ENCODE measurements around the gene UBA1. TPM values are rescaled to one million over a fixed set of nuclear protein-coding genes. Genes with fewer than 3 reads are reported as not detected.

The UBA1 gene
- total and polyA plus RNA-seq, 2 of the 8 experiments (the other 6 are each of a cell fraction or from before 2014, with no cell fraction given): 313 to 458 TPM

DNA sequence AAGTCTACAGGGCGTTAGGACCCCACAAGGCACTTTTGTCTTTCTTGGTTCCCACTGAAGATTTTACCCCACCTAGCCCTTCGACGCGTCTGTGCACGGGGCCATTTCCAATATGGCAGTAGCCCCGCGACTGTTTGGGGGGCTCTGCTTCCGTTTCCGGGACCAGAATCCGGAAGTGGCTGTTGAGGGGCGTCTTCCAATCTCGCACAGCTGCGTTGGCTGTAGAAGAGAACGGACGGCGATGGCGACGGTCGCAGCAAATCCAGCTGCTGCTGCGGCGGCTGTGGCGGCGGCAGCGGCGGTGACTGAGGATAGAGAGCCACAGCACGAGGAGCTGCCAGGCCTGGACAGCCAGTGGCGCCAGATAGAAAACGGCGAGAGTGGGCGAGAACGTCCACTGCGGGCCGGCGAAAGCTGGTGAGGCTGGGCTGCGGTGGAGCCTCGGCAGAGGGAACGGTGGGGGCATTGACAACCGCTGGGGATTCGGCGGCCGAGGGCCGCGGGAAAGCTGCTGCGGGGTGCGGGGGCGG, 39.2 kb downstream of the UBA1 start, which contains the start of gene USP11:
Gene USP11 (plus strand): TSS at position 207 of the 530 bp plus-strand sequence. CDS start 35 bp downstream, at position 242.
- H3K27ac ChIP-seq (ENCODE audit: low read depth, low read length): peak within 1 kb of the TSS; percentile 95
- H2BK20ac ChIP-seq (ENCODE audit: low read length): no peak within 1 kb of the TSS
- H3K23me2 ChIP-seq (ENCODE audit: low read depth, low read length): no peaks in the 10 kb centered on the region
- H4K8ac ChIP-seq (ENCODE audit: extremely low read depth, insufficient read depth, low read length): peak within 1 kb of the TSS; percentile 98
- no peaks in the 10 kb centered on the region for H3K9me3 ChIP-seq (ENCODE audit: insufficient read depth in 2 of 2, low read depth in 1 of 2, low read length in 1 of 2)
- H3K18ac ChIP-seq (ENCODE audit: extremely low read depth, low read length): no peak within 1 kb of the TSS; the same call in 1 of the 2 replicates
- H2BK120ac ChIP-seq (replicated peaks; ENCODE audit: low read depth, low read length): no peak within 1 kb of the TSS
- ChIA-PET CTCF (ENCODE audit: partially characterized antibody) (interaction anchor here (1.2 kb wide), 1 partner anchor 152 kb away, joined by 3 read pairs; no protein-coding TSS in a partner anchor), POLR2A (ENCODE audit: partially characterized antibody) (interaction anchor here (0.6 to 3.0 kb wide), 18 partner anchors 8 to 344 kb away, joined by 3 to 16 read pairs (median 4); no protein-coding TSS in a partner anchor)
- peak within 1 kb of the TSS; percentile 87 for H2BK5ac ChIP-seq (ENCODE audit: low read depth, low read length)
- H3K9ac ChIP-seq (replicated peaks in 1 of 4; ENCODE audit: extremely low read depth in 1 of 4, low read depth in 3 of 4, low read length in 3 of 4): peak within 1 kb of the TSS; percentile 89 to 95 (median 93)
- H4K5ac ChIP-seq (ENCODE audit: insufficient read length, low read depth, low read length): peak within 1 kb of the TSS; percentile 95
- peak within 1 kb of the TSS; percentile 73 for H4K91ac ChIP-seq (replicated peaks; ENCODE audit: insufficient read length, low read length)
- H3K79me2 ChIP-seq (ENCODE audit: control insufficient read depth in 1 of 2, insufficient read depth in 2 of 2, low read length in 2 of 2): peaks cover 0 to 42% of the 10 kb centered on the region in 2 experiments; a peak in 3 of 4 replicates
- H3K4ac ChIP-seq (replicated peaks; ENCODE audit: insufficient read length, low read depth, low read length): peak within 1 kb of the TSS; percentile 44
- peak within 1 kb of the TSS; percentile 17; the same call in 1 of the 2 replicates for H2BK12ac ChIP-seq (ENCODE audit: low read depth, low read length)
- WGBS, 2 experiments (ENCODE audit: extremely low coverage in 1 of 2, insufficient coverage in 1 of 2, insufficient read length in 1 of 2, insufficient replicate concordance in 2 of 2, low coverage in 1 of 2, low lambda C conversion rate in 2 of 2, missing lambda C conversion rate in 1 of 2): 22% methylated on average over 1 of the region's 46 CpGs; no CpG with 5 or more reads in 1 of the 2 experiments
- H3K4me3 ChIP-seq (ENCODE audit: extremely low read depth in 1 of 4, insufficient read depth in 2 of 4, low read depth in 3 of 4, low read length in 4 of 4): peak within 1 kb of the TSS; percentile 63 to 88 (median 72)
- H3K27me3 ChIP-seq (replicated peaks in 1 of 4; ENCODE audit: control insufficient read depth in 3 of 4, extremely low read depth in 1 of 4, insufficient read depth in 3 of 4, low read length in 3 of 4): no peaks in the 10 kb centered on the region
- H3K4me1 ChIP-seq (replicated peaks in 1 of 4; ENCODE audit: control insufficient read depth in 3 of 4, insufficient read depth in 4 of 4, low read length in 3 of 4): peaks cover 0 to 9% (median 5%) of the 10 kb centered on the region in 4 experiments; a peak in 4 of 7 replicates
- H3K23ac ChIP-seq (ENCODE audit: insufficient read length): no peak within 1 kb of the TSS
- peaks cover 0 to 9% (median 7%) of the 10 kb centered on the region in 4 experiments; a peak in 5 of 8 replicates for H3K36me3 ChIP-seq (ENCODE audit: control insufficient read depth in 2 of 4, insufficient read depth in 4 of 4, low read length in 3 of 4)
- peak within 1 kb of the TSS; percentile 53; the same call in 1 of the 2 replicates for H2AK5ac ChIP-seq (ENCODE audit: low read depth, low read length)
- no peak for FAIRE-seq
- no peaks in the 10 kb centered on the region for H4K20me1 ChIP-seq (replicated peaks in 1 of 2; ENCODE audit: control insufficient read depth in 1 of 2, insufficient read depth in 2 of 2, low read length in 2 of 2)
- peak within 1 kb of the TSS; percentile 77 to 82 for H3K4me2 ChIP-seq (ENCODE audit: insufficient read depth in 1 of 2, low read depth in 2 of 2, low read length in 2 of 2)
- H2BK15ac ChIP-seq (ENCODE audit: low read length): no peak within 1 kb of the TSS
- no peaks in the 10 kb centered on the region for H3K79me1 ChIP-seq (ENCODE audit: low read depth, low read length)
- DNase-seq (ENCODE audit: low read depth in 1 of 2, low spot score in 2 of 2): peak in 1 of 2 experiments; percentile 55
- H2AFZ ChIP-seq (ENCODE audit: low read length): no peak within 1 kb of the TSS
- peak within 1 kb of the TSS; percentile 90 for H3K56ac ChIP-seq (replicated peaks; ENCODE audit: insufficient read length, low read depth, low read length)
- no peak within 1 kb of the TSS for H3K14ac ChIP-seq (ENCODE audit: insufficient read length)
- TF ChIP-seq SAP30 (IDR thresholded peaks at IDR 0.05; ENCODE audit: insufficient read depth, insufficient replicate concordance, low read length) (no peak), KDM1A (IDR thresholded peaks at IDR 0.05; ENCODE audit: borderline replicate concordance, low read length) (no peak), EGR1 (IDR thresholded peaks at IDR 0.05; ENCODE audit: borderline replicate concordance, low read depth, low read length) (peak; percentile 69; the same call in 1 of the 2 replicates), SIRT6 (IDR thresholded peaks at IDR 0.05; ENCODE audit: low read length) (no peak)
- TF ChIP-seq, protein P1, sequence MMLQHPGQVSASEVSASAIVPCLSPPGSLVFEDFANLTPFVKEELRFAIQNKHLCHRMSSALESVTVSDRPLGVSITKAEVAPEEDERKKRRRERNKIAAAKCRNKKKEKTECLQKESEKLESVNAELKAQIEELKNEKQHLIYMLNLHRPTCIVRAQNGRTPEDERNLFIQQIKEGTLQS (IDR thresholded peaks at IDR 0.05; ENCODE audit: insufficient read depth, low read depth, low read length): no peak

Measured in H1 (cell line).